Stomach (tissue), 4 donors: ENCODE data around the gene GABRD.

Source experiments
- CTCF ChIP-seq, 7 experiments: fragments of 450-650 bp in 4 of 7; fragments of 200-600 bp in 3 of 7; sonication (generic) in 3 of 7; IDR thresholded peaks; one replicate each; pipeline ENCODE4 v1.5.1; 2016 to 2019; ENCODE audit warnings: antibody characterized with exemption in 7 of 7, control low read depth in 2 of 7, mild to moderate bottlenecking in 1 of 7
- POLR2A ChIP-seq, 4 donors: fragments of 450-650 bp; IDR thresholded peaks; one replicate each; pipeline ENCODE4 v1.6.1; 2016; ENCODE audit warnings: antibody characterized with exemption in 4 of 4, control low read depth in 2 of 4, mild to moderate bottlenecking in 1 of 4, moderate library complexity in 1 of 4

DNA sequence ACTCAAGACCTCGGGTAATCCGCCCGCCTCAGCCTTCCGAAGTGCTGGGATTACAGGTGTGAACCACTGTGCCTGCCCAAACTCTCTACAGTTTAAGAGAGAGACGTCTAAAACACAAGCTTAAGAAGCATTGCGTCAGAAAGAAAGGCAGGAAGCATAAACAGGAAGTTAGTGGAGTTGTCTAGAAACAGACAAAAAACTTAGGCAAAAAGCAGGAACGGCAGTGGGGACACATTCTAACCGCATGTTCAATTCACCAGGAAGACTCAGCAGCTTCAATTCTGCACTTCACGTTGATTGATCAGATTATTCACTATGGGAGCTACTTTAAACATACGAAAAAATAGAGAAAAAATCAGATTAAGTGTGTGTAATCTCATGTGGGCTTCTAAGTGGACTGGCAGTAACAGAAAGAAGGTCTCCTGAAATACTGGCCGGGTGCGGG, 22.9 kb upstream of the GABRD start:
- TF ChIP-seq POLR2A (IDR thresholded peaks at IDR 0.05) (no peak), CTCF (IDR thresholded peaks at IDR 0.05) (no peak)
